ENCODE results near the gene OAT. TPM values are rescaled to one million over a fixed set of nuclear protein-coding genes. Genes with fewer than 3 reads are reported as not detected.

Gene OAT
- total and polyA plus RNA-seq, 2 experiments from 2014 or later = 568 to 694 TPM

GRCh38 chr10:124450012-124450782 is 31.5 kb upstream of the OAT start, which contains the start of gene NKX1-2:
NKX1-2 (minus strand) TSS chr10:124450035; CDS start chr10:124449943, 92 bp downstream.
- Histone ChIP-seq H3K36me3 (replicated peaks; ENCODE audit: insufficient read depth, low read depth) (no peaks in the 10 kb centered on the region), H3K4me1 (ENCODE audit: insufficient read depth) (peaks cover 14% of the 10 kb centered on the region), H3K79me2 (no peaks in the 10 kb centered on the region), H3K27me3 (peaks cover 93% of the 10 kb centered on the region), H3K9me2 (replicated peaks; ENCODE audit: insufficient read depth) (no peaks in the 10 kb centered on the region), H3K4me3 (peak within 1 kb of the TSS; percentile 34), H4K20me1 (ENCODE audit: insufficient read depth, poor library complexity, severe bottlenecking) (no peaks in the 10 kb centered on the region), H3K4me2 (peak within 1 kb of the TSS; percentile 94), H2AFZ (peak within 1 kb of the TSS; percentile 45), H3K27ac (no peak within 1 kb of the TSS), H3K9me3 (ENCODE audit: low read depth) (no peaks in the 10 kb centered on the region)
- peak; percentile 46 for DNase-seq (ENCODE audit: low spot score)
- no peak for TF ChIP-seq EZH2 (IDR thresholded peaks at IDR 0.05; ENCODE audit: borderline replicate concordance)
- 6% methylated on average over 24 of the region's 57 CpGs for WGBS (ENCODE audit: low lambda C conversion rate, missing lambda C conversion rate)

GRCh38 chr10:124449170-124450011 is 30.7 kb upstream of the OAT start:
- H3K9me3 ChIP-seq (ENCODE audit: low read depth) = no peaks in the 10 kb centered on the region
- H3K79me2 ChIP-seq = no peaks in the 10 kb centered on the region
- H3K27ac ChIP-seq = no peak overlapping the region
- peak; percentile 97 for TF ChIP-seq EZH2 (IDR thresholded peaks at IDR 0.05; ENCODE audit: borderline replicate concordance)
- TF ChIP-seq CTCF (IDR thresholded peaks at IDR 0.05; ENCODE audit: poor library complexity) = no peak
- peak; percentile 68 for TF ChIP-seq EZH2phosphoT487 (IDR thresholded peaks at IDR 0.05; ENCODE audit: low read depth, severe bottlenecking, unreplicated experiment)
- 4% methylated on average over 45 of the region's 59 CpGs for WGBS (ENCODE audit: low lambda C conversion rate, missing lambda C conversion rate)
- H4K20me1 ChIP-seq (ENCODE audit: insufficient read depth, poor library complexity, severe bottlenecking) = no peaks in the 10 kb centered on the region
- H3K4me1 ChIP-seq (ENCODE audit: insufficient read depth) = peaks cover 14% of the 10 kb centered on the region
- peak overlapping the region; percentile 94 for H3K4me2 ChIP-seq
- peak overlapping the region; percentile 45 for H2AFZ ChIP-seq
- H3K27me3 ChIP-seq = peaks cover 95% of the 10 kb centered on the region
- H3K4me3 ChIP-seq = peak overlapping the region; percentile 34
- no peaks in the 10 kb centered on the region for H3K36me3 ChIP-seq (replicated peaks; ENCODE audit: insufficient read depth, low read depth)
- no peaks in the 10 kb centered on the region for H3K9me2 ChIP-seq (replicated peaks; ENCODE audit: insufficient read depth)
- no peak for DNase-seq (ENCODE audit: low spot score)

- WGBS (ENCODE audit: low lambda C conversion rate, missing lambda C conversion rate) = 2% methylated on average over 23 of the region's 26 CpGs
- no peak overlapping the region for H2AFZ ChIP-seq
- H3K4me3 ChIP-seq = no peak overlapping the region
- peaks cover 90% of the 10 kb centered on the region for H3K27me3 ChIP-seq
- H4K20me1 ChIP-seq (ENCODE audit: insufficient read depth, poor library complexity, severe bottlenecking) = no peaks in the 10 kb centered on the region
- H3K9me3 ChIP-seq (ENCODE audit: low read depth) = no peaks in the 10 kb centered on the region
- peaks cover 14% of the 10 kb centered on the region for H3K4me1 ChIP-seq (ENCODE audit: insufficient read depth)
- no peak for DNase-seq (ENCODE audit: low spot score)
- H3K9me2 ChIP-seq (replicated peaks; ENCODE audit: insufficient read depth) = no peaks in the 10 kb centered on the region
- no peaks in the 10 kb centered on the region for H3K79me2 ChIP-seq
- H3K27ac ChIP-seq = no peak overlapping the region
- TF ChIP-seq EZH2 (IDR thresholded peaks at IDR 0.05; ENCODE audit: borderline replicate concordance) = no peak
- peak; percentile 6 for TF ChIP-seq CTCF (IDR thresholded peaks at IDR 0.05; ENCODE audit: poor library complexity)
- H3K4me2 ChIP-seq = peak overlapping the region; percentile 94
- H3K36me3 ChIP-seq (replicated peaks; ENCODE audit: insufficient read depth, low read depth) = no peaks in the 10 kb centered on the region
Observed at GRCh38 chr10:124448696-124449169, 30.0 kb upstream of the OAT start.

Measured in hepatocyte (in vitro differentiated cells).